Activated CD8-positive, alpha-beta memory T cell treated with anti-CD3 and anti-CD28 coated beads for 36 hours (primary cell): ENCODE results near the gene OR4D5. TPM values are rescaled to one million over a fixed set of nuclear protein-coding genes. Genes with fewer than 3 reads are reported as not detected.

Experiments used
- CTCF ChIA-PET: fragments of 350-600 bp; sonication (Branson Sonifier 250); formaldehyde crosslinking; loops from one replicate; lab custom pipeline; 2021; ENCODE audit warnings: antibody characterized with exemption; lab: Charles Lee
- POLR2A ChIA-PET: fragments of 350-600 bp; sonication (Branson Sonifier 250); formaldehyde crosslinking; loops from one replicate; lab custom pipeline; 2021; ENCODE audit warnings: antibody characterized with exemption; lab: Charles Lee
- total RNA-seq, 2 experiments: library from RNA; stranded (reverse); gene quantifications; one replicate each; pipeline ENCODE4 v1.2.3, GENCODE V29; 2021

Gene OR4D5
- not detected for total RNA-seq

- POLR2A ChIA-PET = no interaction called here
- CTCF ChIA-PET = no interaction called here
Measured at GRCh38 chr11:123939317-123939716, at the start of gene OR4D5. Gene OR4D5, plus strand, starts transcription at chr11:123939617. Its CDS starts 0 bp downstream, at chr11:123939617.

GRCh38 chr11:123892031-123892430 lies 47.4 kb upstream of the OR4D5 start:
- ChIA-PET CTCF (no interaction called here), POLR2A (no interaction called here)

- CTCF ChIA-PET = no interaction called here
- POLR2A ChIA-PET = no interaction called here
Measured at GRCh38 chr11:123899792-123900191, 39.6 kb upstream of the OR4D5 start.

GRCh38 chr11:123901867-123902266 lies 37.5 kb upstream of the OR4D5 start, which contains the start of gene OR8D4:
Gene OR8D4, plus strand, starts transcription at chr11:123902167. Its CDS starts 4,265 bp downstream, at chr11:123906432.
- POLR2A ChIA-PET = no interaction called here
- CTCF ChIA-PET = no interaction called here

- POLR2A ChIA-PET = no interaction called here
- CTCF ChIA-PET = no interaction called here
Measured at GRCh38 chr11:123903932-123904331, 35.5 kb upstream of the OR4D5 start.

GRCh38 chr11:123904932-123905331 lies 34.5 kb upstream of the OR4D5 start:
- ChIA-PET POLR2A (no interaction called here), CTCF (no interaction called here)

- POLR2A ChIA-PET = no interaction called here
- CTCF ChIA-PET = no interaction called here
Measured at GRCh38 chr11:123905826-123906225, 33.6 kb upstream of the OR4D5 start.

GRCh38 chr11:123920943-123921342 lies 18.5 kb upstream of the OR4D5 start:
- CTCF ChIA-PET = no interaction called here
- POLR2A ChIA-PET = no interaction called here

- POLR2A ChIA-PET = no interaction called here
- CTCF ChIA-PET = no interaction called here
Measured at GRCh38 chr11:123924027-123924426, 15.4 kb upstream of the OR4D5 start.

- CTCF ChIA-PET = no interaction called here
- POLR2A ChIA-PET = no interaction called here
Measured at GRCh38 chr11:123942413-123942812, 3.0 kb downstream of the OR4D5 start.

- CTCF ChIA-PET = no interaction called here
- POLR2A ChIA-PET = no interaction called here
Measured at GRCh38 chr11:123943738-123944137, 4.3 kb downstream of the OR4D5 start, which contains the start of gene OR6T1. Gene OR6T1, minus strand, starts transcription at chr11:123943838. Its CDS starts 0 bp downstream, at chr11:123943838.

GRCh38 chr11:123945132-123945531 lies 5.7 kb downstream of the OR4D5 start:
- ChIA-PET CTCF (no interaction called here), POLR2A (interaction anchor here (0.6 kb wide), 1 partner anchor 79 kb away, joined by 3 read pairs; no protein-coding TSS in a partner anchor)

- POLR2A ChIA-PET = no interaction called here
- CTCF ChIA-PET = no interaction called here
Measured at GRCh38 chr11:123956752-123957151, 17.3 kb downstream of the OR4D5 start.

- POLR2A ChIA-PET = no interaction called here
Measured at GRCh38 chr11:123973816-123974215, 34.4 kb downstream of the OR4D5 start.

GRCh38 chr11:123976770-123977560 lies 37.5 kb downstream of the OR4D5 start:
- POLR2A ChIA-PET = no interaction called here
- CTCF ChIA-PET = no interaction called here

More at GRCh38 chr11:123973816-123974215, 34.4 kb downstream of the OR4D5 start:
- CTCF ChIA-PET = no interaction called here

- CTCF ChIA-PET = no interaction called here
- POLR2A ChIA-PET = no interaction called here
Measured at GRCh38 chr11:123977731-123978347, 38.4 kb downstream of the OR4D5 start, which contains the start of gene OR10S1. Gene OR10S1, minus strand, starts transcription at chr11:123977781. Its CDS starts 117 bp downstream, at chr11:123977664.

GRCh38 chr11:123979311-123979710 lies 39.9 kb downstream of the OR4D5 start:
- ChIA-PET CTCF (no interaction called here), POLR2A (no interaction called here)
